WI38 (cell line): Measurements from ENCODE around the gene C2orf76.

ENCODE experiments used
- H3K4me3 ChIP-seq: 2 replicates; pipeline ENCODE4 v1.5.1; 2011; ENCODE audit warnings: low read depth, mild to moderate bottlenecking, control low read depth, low read length
- TF ChIP-seq, protein P1 (sequence below): IDR thresholded peaks from 2 replicates; pipeline ENCODE4 v1.5.1; 2012; ENCODE audit warnings: low read depth, mild to moderate bottlenecking, control low read depth, low read length

C2orf76 gene

DNA sequence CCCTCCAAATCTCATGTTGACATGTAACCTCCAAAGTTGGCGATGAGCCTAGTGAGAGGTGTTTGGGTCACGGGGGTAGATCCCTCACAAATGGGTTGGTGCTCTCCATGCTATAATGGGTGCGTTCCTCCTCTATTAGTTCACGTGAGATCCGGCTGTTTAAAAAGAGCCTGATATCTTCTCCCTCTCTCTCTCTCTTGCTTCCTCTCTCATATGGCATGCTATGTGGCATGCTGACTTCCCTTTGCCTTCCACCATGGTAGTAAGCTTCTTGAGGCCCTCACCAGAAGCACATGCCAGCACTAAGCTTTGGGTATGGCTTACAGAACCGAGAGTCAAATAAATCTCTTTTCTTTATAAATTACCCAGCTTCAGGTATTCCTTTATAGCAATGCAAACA, 39.2 kb downstream of the C2orf76 start:
- TF ChIP-seq, protein P1, sequence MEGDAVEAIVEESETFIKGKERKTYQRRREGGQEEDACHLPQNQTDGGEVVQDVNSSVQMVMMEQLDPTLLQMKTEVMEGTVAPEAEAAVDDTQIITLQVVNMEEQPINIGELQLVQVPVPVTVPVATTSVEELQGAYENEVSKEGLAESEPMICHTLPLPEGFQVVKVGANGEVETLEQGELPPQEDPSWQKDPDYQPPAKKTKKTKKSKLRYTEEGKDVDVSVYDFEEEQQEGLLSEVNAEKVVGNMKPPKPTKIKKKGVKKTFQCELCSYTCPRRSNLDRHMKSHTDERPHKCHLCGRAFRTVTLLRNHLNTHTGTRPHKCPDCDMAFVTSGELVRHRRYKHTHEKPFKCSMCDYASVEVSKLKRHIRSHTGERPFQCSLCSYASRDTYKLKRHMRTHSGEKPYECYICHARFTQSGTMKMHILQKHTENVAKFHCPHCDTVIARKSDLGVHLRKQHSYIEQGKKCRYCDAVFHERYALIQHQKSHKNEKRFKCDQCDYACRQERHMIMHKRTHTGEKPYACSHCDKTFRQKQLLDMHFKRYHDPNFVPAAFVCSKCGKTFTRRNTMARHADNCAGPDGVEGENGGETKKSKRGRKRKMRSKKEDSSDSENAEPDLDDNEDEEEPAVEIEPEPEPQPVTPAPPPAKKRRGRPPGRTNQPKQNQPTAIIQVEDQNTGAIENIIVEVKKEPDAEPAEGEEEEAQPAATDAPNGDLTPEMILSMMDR: no peak
- H3K4me3 ChIP-seq: no peak overlapping the region

DNA sequence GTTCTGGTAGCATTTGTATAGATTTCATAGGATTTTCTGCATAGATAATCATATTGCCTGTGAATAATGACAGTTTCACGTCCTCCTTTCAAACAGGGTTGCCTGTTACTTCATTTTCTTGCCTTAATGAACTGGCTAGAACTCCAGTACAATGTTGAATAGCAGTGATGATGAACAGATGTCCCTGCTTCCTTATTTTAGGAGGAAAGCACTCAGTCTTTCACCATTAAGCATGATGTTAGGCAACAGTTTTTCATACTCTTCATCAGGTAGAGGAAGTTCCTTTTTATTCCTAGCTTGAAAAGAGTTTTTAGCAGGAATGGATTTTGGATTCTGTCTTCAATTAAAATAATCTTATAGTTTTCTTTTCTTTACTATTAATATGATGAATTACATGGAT, 39.7 kb downstream of the C2orf76 start:
- TF ChIP-seq, protein P1: no peak

DNA sequence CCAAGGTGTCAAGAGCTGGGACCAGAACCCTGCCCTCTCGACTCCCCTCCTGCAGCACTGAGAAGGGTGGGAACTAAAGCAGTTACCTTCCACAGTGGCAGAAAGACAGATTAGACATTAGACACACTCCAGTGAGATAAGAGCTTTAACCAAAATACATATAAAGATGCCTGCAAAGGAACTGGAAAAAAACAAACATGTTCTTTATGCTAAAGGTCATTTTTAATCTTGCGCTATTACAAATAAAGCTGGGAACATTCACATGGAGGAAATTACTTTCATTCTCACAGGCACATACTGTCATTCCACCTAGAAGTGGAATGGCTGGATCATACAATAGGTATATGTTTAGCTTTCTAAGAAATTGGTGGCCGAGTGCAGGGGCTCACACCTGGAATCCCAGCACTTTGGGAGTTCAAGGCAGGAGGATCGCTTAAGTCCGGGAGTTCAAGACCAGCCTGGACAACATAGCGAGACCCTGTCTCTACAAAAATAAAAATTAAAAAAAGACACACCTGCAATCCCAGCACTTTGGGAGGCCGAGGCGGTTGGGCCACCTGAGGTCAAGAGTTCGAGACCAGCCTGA, 41.9 kb downstream of the C2orf76 start:
- TF ChIP-seq, protein P1: no peak
- no peak overlapping the region for H3K4me3 ChIP-seq

More for the DNA sequence above, 39.7 kb downstream of the C2orf76 start:
- H3K4me3 ChIP-seq: no peak overlapping the region

DNA sequence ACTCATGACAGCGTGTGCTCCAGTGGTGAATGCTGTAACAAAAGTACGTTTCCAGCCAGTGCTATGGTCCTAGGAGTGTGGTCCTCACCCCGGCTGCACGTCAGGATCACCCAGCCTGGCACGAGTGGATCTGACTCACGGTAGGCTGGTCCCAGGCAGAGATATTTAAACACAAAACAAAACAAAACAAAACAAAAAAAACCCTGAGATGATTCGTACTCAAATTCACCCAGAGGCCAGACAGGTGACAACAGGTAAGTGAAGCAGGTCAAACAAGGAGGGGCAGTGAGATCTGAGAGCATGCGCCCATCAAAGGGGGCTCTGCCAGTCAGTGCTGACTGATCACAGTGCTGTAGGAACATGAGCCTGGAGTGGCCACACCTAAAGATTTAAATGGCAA, 43.2 kb downstream of the C2orf76 start:
- H3K4me3 ChIP-seq: no peak overlapping the region
- TF ChIP-seq, protein P1: no peak

DNA sequence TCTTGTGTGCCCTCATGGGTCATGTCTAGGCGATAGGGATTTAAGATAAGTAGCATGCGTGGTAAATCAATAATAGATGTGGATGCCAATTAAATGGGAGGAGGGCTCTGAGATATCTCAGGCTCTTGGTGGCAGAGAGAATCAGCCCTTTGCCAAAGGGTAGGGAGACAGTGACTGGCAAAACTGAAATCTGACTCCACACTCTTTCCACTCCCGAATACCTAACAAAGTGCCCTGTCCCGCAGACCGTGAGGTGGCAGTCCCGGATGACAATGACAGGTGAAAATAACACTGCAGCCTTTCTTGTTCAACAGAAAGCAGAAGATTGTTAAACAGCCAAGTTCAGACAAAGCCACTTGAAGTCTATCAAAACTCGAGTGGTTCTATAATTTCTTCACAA, 47.0 kb downstream of the C2orf76 start:
- TF ChIP-seq, protein P1: no peak

DNA sequence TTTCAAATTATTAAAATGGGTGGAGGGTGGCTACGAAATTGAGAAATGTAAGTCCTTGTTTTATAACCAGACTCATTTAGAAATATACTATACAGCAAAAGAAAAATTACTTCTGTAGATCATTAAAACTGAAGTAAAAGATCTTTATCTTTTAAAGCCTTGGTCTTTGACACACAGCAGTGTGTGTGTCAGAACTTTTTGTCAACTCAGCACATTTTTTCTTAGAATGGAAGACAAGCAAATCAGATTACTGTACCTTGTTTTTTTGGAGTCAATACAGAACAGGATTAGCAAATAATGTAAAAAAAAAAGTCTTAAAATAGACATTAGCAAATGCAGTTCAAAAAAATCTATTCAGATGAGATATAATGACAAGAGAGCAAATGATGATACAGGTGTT, 49.1 kb downstream of the C2orf76 start:
- H3K4me3 ChIP-seq: no peak overlapping the region
- TF ChIP-seq, protein P1: no peak

More for the DNA sequence above, 47.0 kb downstream of the C2orf76 start:
- H3K4me3 ChIP-seq: no peak overlapping the region

DNA sequence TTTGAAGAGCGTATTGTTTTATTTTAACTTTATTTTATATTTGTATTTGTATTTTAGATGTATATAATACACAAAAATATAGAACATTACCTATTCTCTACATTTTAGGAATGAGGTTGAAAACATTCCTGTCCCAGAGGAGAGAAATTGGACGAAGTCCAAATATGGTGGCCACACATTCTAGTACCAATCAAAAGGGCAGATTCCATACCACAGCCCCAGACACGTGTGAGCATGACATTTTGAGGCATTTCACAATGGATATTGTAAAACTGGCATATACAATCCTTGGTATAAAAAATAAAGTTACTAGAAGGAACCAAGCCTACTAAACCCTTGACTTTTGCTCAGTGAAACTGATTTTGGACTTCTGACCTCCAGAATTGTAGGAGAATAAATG, 50.6 kb downstream of the C2orf76 start:
- TF ChIP-seq, protein P1: no peak
- no peak overlapping the region for H3K4me3 ChIP-seq
